Activated CD4-positive, CD25-positive, alpha-beta regulatory T cell treated with anti-CD3 and anti-CD28 coated beads, Interleukin-2, amount 50 U/mL, for 24 hours (primary cell): ENCODE data around the gene DESI2.
"Not testable (repeated sequence)": the region's sequence is repeated elsewhere in the genome, so short reads cannot be mapped to it uniquely, and the experiment has no call there.

Source experiments
- ATAC-seq, 2 donors: fragments of 150-1000 bp; cut with Tn5 transposase; one replicate each; pipeline ENCODE4 v1.10.0; 2021; ENCODE audit warnings: mild to moderate bottlenecking in 1 of 2, moderate library complexity in 1 of 2

DESI2 gene

GRCh38 chr1:244655186-244655585 lies 2.3 kb downstream of the DESI2 start:
- no peak for ATAC-seq

- ATAC-seq: no peak
Observed at GRCh38 chr1:244657421-244657820, 4.5 kb downstream of the DESI2 start.

DNA sequence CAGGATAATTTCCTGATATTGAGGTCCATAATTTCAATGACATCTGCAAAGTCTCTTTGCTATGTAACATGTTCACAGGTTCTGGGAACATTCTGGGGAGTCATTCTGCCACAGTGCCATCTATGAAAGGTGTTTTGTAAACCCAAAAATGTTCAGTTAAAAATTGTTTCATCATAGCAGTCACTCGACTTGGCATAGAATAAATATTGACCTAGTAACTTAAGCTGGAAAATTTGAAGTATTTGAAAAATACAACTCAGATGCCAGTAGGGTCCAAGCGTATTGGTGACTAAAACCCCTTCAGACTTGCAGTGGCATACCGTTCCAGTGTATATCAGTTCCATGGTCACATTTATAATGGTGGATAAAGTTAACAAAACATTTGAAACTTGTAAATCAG lies 6.8 kb downstream of the DESI2 start:
- ATAC-seq: no peak

DNA sequence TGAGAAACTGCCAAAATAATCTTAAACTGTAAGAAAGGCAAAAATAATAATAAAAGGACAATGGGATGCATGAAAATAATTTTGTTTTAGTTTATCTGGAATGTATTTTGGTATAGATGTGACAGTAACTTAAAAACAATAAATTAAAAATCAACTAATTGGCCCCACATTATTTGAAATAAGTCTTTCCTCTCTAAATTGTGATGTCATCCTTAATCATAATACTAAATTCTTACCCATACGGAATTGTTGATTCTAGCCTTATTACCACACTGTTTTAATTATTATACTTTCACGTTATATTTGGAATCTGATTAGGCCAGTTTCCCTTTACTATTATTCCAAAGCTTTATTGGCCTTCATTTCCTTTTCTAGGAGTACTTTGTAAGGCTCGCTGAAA lies 7.7 kb downstream of the DESI2 start:
- no peak for ATAC-seq

DNA sequence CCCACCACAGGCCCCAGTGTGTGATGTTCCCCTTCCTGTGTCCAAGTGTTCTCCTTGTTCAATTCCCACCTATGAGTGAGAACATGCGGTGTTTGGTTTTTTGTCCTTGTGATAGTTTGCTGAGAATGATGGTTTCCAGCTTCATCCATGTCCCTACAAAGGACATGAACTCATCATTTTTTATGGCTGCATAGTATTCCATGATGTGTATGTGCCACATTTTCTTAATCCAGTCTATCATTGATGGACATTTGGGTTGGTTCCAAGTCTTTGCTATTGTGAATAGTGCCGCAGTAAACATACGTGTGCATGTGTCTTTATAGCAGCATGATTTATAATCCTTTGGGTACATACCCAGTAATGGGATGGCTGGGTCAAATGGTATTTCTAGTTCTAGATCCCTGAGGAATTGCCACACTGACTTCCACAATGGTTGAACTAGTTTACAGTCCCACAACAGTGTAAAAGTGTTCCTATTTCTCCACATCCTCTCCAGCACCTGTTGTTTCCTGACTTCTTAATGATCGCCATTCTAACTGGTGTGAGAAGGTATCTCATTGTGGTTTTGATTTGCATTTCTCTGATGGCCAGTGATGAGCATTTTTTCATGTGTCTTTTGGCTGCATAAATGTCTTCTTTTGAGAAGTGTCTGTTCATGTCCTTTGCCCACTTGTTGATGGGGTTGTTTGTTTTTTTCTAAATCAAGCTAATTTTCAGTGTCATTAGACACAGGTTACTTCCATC lies 8.8 kb downstream of the DESI2 start:
- ATAC-seq: not testable (repeated sequence)

GRCh38 chr1:244662599-244662998 lies 9.7 kb downstream of the DESI2 start:
- no peak for ATAC-seq

DNA sequence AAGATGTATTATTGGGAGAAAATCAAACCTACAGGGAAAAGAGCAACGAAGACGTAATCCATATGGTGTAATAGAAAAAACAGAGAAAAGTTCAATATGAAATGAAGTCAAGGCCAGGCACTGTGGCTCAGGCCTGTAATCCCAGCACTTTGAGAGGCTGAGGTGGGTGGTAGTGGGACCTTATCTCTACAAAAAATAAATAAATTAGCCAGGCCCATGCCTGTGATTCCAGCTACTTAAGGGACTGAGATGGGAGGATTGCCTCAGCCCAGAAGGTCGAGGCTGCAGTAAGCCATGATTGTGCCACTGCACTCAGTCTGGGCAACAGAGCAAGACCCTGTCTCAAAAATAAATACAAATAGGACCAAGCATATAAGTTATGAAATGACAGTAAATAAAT lies 11.4 kb downstream of the DESI2 start:
- ATAC-seq: no peak

- peak; percentile 13 to 17 for ATAC-seq
Observed at GRCh38 chr1:244665771-244666217, 12.9 kb downstream of the DESI2 start.

GRCh38 chr1:244666672-244667418 lies 13.9 kb downstream of the DESI2 start:
- not testable (repeated sequence) for ATAC-seq

DNA sequence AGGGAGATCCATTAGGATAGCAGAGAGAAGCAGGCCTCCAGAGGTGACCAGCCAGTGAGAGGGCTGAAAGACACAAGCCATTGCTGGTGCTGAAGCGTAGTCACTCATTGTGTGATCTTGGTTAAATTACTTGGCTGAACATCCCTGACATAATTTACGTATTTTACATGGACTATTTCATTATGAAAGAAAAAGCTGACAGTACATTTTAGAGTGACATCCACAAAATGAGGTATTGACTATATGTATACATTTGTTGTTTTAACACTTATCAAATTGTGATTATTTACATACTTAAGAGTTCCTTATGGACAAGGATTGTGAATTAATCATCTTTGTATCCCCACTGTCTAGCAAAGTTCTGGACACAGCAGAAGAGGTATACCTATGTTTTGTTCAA lies 14.9 kb downstream of the DESI2 start:
- ATAC-seq: no peak

GRCh38 chr1:244672946-244673682 lies 20.2 kb downstream of the DESI2 start:
- no peak for ATAC-seq

DNA sequence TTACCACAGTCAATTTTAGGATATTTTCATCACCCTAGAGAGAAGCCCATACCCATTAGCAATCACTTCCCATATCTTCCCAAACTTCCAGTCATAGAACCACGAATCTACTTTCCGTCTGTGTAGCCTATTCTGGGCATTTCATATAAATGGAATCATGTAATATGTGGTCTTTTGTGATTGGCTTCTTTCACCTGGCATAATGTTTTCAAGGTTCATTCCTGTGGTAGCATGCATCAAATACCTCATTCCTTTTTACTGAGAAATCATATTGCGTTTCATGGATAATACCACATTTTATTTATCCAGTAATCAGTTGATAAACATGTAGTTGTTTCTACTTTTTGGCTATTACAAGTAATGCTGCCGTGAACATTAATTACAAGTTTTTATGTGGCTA lies 21.5 kb downstream of the DESI2 start:
- no peak for ATAC-seq

GRCh38 chr1:244675167-244675566 lies 22.2 kb downstream of the DESI2 start:
- no peak for ATAC-seq

DNA sequence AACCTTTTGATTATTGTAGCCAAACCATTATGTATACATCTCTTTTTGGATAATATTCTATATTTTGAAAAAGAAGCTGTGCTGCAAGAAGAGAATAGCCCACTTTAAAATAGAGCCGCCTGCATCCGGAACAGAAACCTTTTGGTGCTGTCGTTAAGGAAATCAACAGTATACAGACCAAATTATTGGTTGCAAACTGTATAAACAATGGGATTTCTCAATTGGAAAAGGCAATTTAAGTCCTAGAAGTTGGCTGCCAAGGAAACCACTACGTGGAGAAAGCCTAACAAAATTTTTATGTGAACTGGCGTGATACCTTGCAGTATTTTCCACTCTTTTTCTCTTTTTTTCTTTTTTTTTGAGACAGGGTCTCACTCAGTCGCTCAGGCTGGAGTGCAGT lies 25.8 kb downstream of the DESI2 start:
- ATAC-seq: no peak

DNA sequence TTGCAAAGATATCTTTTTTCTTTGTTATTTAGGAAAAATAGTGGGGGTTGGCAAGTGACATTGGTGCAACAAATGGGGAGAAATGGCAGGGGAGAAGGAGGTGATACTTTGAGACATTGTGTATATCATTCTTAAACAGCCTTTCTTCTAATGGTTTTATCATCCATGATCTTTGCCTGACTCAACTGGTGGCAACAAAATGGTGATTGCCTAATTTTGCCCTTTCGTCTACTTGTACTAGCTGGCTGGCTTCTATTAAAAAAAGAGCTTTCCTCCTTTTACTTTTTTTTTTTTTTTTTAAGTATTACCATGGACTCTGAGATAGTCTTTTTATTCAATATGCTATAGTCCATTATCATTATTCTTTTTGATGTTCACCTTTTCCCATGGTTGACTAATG lies 27.7 kb downstream of the DESI2 start:
- no peak for ATAC-seq

DNA sequence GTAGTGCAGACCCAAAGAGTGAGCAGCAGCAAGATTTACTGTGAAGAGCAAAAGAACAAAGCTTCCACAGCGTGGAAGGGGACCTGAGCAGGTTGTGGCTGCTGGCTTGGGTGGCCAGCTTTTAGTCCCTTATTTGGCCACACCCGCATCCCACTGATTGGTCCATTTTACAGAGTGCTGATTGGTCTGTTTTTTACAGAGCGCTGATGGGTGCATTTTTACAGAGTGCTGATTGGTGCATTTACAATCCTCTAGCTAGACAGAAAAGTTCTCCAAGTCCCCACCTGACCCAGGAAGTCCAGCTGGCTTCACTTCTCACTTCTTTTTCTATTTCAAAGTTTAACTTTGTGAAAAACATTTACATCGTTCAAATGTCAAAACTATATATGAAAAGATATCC lies 29.2 kb downstream of the DESI2 start:
- not testable (repeated sequence) for ATAC-seq

GRCh38 chr1:244695937-244696336 lies 43.0 kb downstream of the DESI2 start:
- ATAC-seq: no peak

DNA sequence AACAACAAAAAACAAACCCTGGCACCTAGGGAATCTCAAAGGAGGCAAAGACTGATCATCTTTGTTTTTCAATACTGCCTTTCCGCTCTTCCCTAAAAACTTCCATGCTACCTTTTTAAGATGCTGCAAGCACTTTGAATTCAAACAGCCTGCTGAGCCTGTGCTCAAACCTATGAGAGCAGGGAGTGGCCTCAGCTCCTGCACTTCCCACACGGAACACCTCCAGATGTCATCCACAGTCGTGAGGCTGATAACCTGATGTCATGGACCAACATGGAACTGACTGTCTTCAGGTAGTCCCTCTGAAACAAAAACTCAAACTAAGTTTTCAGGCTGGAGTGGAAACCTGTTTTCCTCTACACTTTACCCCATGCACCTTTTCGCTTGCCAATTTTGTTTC lies 46.8 kb downstream of the DESI2 start:
- ATAC-seq: no peak

DNA sequence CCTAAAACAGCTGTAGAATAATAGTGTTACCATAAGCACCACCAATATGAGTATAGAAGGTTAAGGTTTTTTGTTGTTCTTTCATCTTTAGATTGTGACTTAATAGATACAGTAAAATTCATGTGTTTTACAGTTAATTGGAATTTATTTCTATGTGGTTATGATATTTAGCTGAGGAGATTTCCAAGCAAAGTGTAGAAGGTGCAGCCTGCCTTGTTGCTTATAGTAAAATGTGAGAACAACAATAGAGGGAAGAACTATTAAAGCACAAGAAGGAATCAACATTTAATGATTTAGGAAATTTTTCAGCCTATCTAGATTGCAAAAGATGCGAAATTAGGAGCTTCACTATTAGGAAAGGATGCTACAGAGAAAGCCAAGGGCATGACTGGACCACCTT lies 47.9 kb downstream of the DESI2 start:
- ATAC-seq: no peak

- no peak for ATAC-seq
Observed at GRCh38 chr1:244702620-244703019, 49.7 kb downstream of the DESI2 start.

GRCh38 chr1:244704107-244704506 lies 51.2 kb downstream of the DESI2 start:
- ATAC-seq: no peak

- ATAC-seq: no peak
Observed at GRCh38 chr1:244705261-244706234, 52.6 kb downstream of the DESI2 start.
